Esophagus squamous epithelium (tissue), 4 donors: ENCODE data around the gene TNN.

ENCODE experiments used
- POLR2A ChIP-seq, 4 donors: fragments of 450-650 bp; IDR thresholded peaks; one replicate each; pipeline ENCODE4 v1.6.1; 2017; ENCODE audit warnings: antibody characterized with exemption in 4 of 4, mild to moderate bottlenecking in 4 of 4, moderate library complexity in 3 of 4
- TF ChIP-seq, protein P1 (sequence below), 6 experiments: fragments of 450-650 bp in 4 of 6; fragments of 200-600 bp in 2 of 6; sonication (generic) in 2 of 6; IDR thresholded peaks; one replicate each; pipeline ENCODE4 v1.5.1; 2016 to 2019; ENCODE audit warnings: antibody characterized with exemption in 6 of 6, mild to moderate bottlenecking in 4 of 6, moderate library complexity in 4 of 6

- TF ChIP-seq, protein P1, sequence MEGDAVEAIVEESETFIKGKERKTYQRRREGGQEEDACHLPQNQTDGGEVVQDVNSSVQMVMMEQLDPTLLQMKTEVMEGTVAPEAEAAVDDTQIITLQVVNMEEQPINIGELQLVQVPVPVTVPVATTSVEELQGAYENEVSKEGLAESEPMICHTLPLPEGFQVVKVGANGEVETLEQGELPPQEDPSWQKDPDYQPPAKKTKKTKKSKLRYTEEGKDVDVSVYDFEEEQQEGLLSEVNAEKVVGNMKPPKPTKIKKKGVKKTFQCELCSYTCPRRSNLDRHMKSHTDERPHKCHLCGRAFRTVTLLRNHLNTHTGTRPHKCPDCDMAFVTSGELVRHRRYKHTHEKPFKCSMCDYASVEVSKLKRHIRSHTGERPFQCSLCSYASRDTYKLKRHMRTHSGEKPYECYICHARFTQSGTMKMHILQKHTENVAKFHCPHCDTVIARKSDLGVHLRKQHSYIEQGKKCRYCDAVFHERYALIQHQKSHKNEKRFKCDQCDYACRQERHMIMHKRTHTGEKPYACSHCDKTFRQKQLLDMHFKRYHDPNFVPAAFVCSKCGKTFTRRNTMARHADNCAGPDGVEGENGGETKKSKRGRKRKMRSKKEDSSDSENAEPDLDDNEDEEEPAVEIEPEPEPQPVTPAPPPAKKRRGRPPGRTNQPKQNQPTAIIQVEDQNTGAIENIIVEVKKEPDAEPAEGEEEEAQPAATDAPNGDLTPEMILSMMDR (IDR thresholded peaks at IDR 0.05): no peak
- TF ChIP-seq POLR2A (IDR thresholded peaks at IDR 0.05): no peak
Observed at GRCh38 chr1:175147569-175147968, 79.9 kb downstream of the TNN start.
